H54 (cell line): ENCODE data around the gene GRIN2C.

Source experiments
- DNase-seq: peaks from one replicate; pipeline ENCODE4 v3.0.0; 2011; ENCODE audit warnings: low spot score, mixed read lengths; ENCODE audit not compliant: insufficient read length
- FAIRE-seq: peaks from 3 replicates; lab custom pipeline; 2011; peaks lifted over from hg19 to GRCh38; lab: Jason Lieb, UNC
- POLR2A ChIP-seq: IDR thresholded peaks from 2 replicates; pipeline ENCODE4 v1.6.1; 2011; ENCODE audit warnings: low read depth, mild to moderate bottlenecking, low read length

GRIN2C gene

DNA sequence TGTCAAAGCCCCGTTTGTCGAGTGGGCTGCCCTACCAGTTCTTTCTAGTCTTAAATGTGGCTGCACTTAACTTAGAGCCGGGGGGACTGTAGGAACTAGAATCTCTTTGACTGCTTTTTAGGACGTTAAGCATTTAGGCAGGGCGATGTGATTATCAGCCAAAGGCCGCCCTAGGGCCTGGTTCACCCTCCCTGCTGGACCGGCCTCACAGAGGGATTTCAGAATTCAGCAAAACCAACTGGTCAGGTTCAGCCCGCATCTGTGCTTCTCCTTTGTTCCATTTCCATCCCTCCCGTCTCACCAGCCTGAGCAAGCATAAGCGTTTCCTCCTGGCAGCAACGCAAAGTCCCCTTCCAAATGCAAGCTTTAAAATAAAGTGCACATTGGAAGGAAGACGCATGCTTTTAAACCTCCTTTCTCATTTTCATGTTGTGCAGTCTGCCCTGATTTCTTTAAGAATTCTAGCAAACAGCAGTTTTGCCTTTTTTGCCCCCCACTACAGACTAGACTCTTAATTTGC lies 67.0 kb downstream of the GRIN2C start:
- TF ChIP-seq POLR2A: no peak
- FAIRE-seq (no peak), DNase-seq (no peak)
